B cell (primary cell): Measurements from ENCODE around the gene CETP. TPM values are rescaled to one million over a fixed set of nuclear protein-coding genes. Genes with fewer than 3 reads are reported as not detected.
A peak's percentile ranks its signal among the peaks of the same experiment; 100 is the strongest.

Experiments used
- ATAC-seq: fragments of 200-7000 bp; cut with Tn5 transposase; one replicate; pipeline ENCODE4 v1.10.0; 2021; ENCODE audit warnings: low read depth, mild to moderate bottlenecking, moderate number of reproducible peaks, moderate library complexity
- CTCF ChIA-PET: fragments of 350-600 bp; sonication (Branson Sonifier 250); formaldehyde crosslinking; loops from one replicate; lab custom pipeline; 2021; ENCODE audit warnings: antibody characterized with exemption, inconsistent platforms; lab: Charles Lee
- POLR2A ChIA-PET: fragments of 350-600 bp; sonication (Branson Sonifier 250); formaldehyde crosslinking; loops from one replicate; lab custom pipeline; 2021; ENCODE audit warnings: antibody characterized with exemption; lab: Charles Lee
- DNase-seq: peaks from one replicate; pipeline ENCODE4 v3.0.0; 2013
- H2AFZ ChIP-seq: 2 replicates; pipeline ENCODE4 v1.6.1; 2012; ENCODE audit warnings: mild to moderate bottlenecking, low read depth, low read length; ENCODE audit not compliant: insufficient read depth, poor library complexity, severe bottlenecking
- H3K27ac ChIP-seq, 2 donors: 1 replicate in 1 of 2; 2 replicates in 1 of 2; pipeline ENCODE4 v1.5.1; 2012 to 2013; ENCODE audit warnings: low read length in 2 of 2, mild to moderate bottlenecking in 2 of 2, moderate library complexity in 1 of 2
- H3K27me3 ChIP-seq, 4 experiments: fragments of 200-600 bp in 1 of 4; sonication (generic) in 1 of 4; replicated peaks in 1 of 4; 1 replicate in 2 of 4; 2 replicates in 2 of 4; pipeline versions ENCODE4 v1.6.1 to v1.7.0; 2013 to 2016; ENCODE audit warnings: low read length in 3 of 4, mild to moderate bottlenecking in 2 of 4, mixed read lengths in 1 of 4, moderate library complexity in 1 of 4; ENCODE audit not compliant: insufficient read depth in 4 of 4, control insufficient read depth in 3 of 4; ENCODE audit errors: control extremely low read depth in 1 of 4
- H3K36me3 ChIP-seq, 2 experiments: replicated peaks in 1 of 2; 1 replicate in 1 of 2; 2 replicates in 1 of 2; pipeline versions ENCODE4 v1.6.1 to v1.7.1; 2013; ENCODE audit warnings: low read length in 1 of 2; ENCODE audit not compliant: insufficient read depth in 2 of 2, control insufficient read depth in 1 of 2; ENCODE audit errors: control extremely low read depth in 1 of 2, extremely low read depth in 1 of 2
- H3K4me1 ChIP-seq, 2 donors: fragments of 200-600 bp in 1 of 2; sonication (generic) in 1 of 2; 1 replicate in 1 of 2; 2 replicates in 1 of 2; pipeline versions ENCODE4 v1.5.1 to v1.6.1; 2013 to 2017; ENCODE audit warnings: low read length in 2 of 2; ENCODE audit not compliant: control insufficient read depth in 2 of 2, insufficient read depth in 2 of 2
- H3K4me2 ChIP-seq: replicated peaks from 2 replicates; pipeline ENCODE3; 2012; ENCODE audit warnings: mild to moderate bottlenecking, low read depth, low read length; ENCODE audit not compliant: poor library complexity, severe bottlenecking
- H3K4me3 ChIP-seq, 5 experiments: fragments of 200-600 bp in 1 of 5; sonication (generic) in 1 of 5; 1 replicate in 3 of 5; 2 replicates in 2 of 5; pipeline versions ENCODE4 v1.5.1 to v1.7.0; 2011 to 2016; ENCODE audit warnings: low read length in 4 of 5, mild to moderate bottlenecking in 4 of 5, low read depth in 2 of 5, control low read depth in 1 of 5, moderate library complexity in 1 of 5; ENCODE audit not compliant: insufficient read depth in 1 of 5; ENCODE audit errors: control extremely low read depth in 1 of 5, extremely low read depth in 1 of 5
- H3K79me2 ChIP-seq: fragments of 200-600 bp; sonication (generic); one replicate; pipeline ENCODE4 v1.6.0; 2016; ENCODE audit warnings: low read length; ENCODE audit not compliant: control insufficient read depth, insufficient read depth
- H3K9ac ChIP-seq: fragments of 200-600 bp; sonication (generic); 2 replicates; pipeline ENCODE4 v1.6.1; 2017; ENCODE audit warnings: mild to moderate bottlenecking, low read length, moderate library complexity
- H3K9me3 ChIP-seq, 3 donors: one replicate each; pipeline versions ENCODE4 v1.6.1 to v1.7.1; 2013; ENCODE audit warnings: low read length in 2 of 3; ENCODE audit not compliant: control insufficient read depth in 2 of 3, insufficient read depth in 1 of 3; ENCODE audit errors: control extremely low read depth in 1 of 3
- H4K20me1 ChIP-seq: 2 replicates; pipeline ENCODE4 v1.6.0; 2012; ENCODE audit warnings: mild to moderate bottlenecking, low read length; ENCODE audit not compliant: insufficient read depth, control insufficient read depth, poor library complexity, severe bottlenecking
- H3K27ac Mint-ChIP-seq: one replicate; pipeline ENCODE4 v1.8.0; 2021; ENCODE audit warnings: mixed read lengths
- H3K27me3 Mint-ChIP-seq: one replicate; pipeline ENCODE4 v1.8.0; 2021; ENCODE audit warnings: mixed read lengths
- H3K4me1 Mint-ChIP-seq: one replicate; pipeline ENCODE4 v1.8.0; 2021; ENCODE audit warnings: mixed read lengths
- H3K4me3 Mint-ChIP-seq: one replicate; pipeline ENCODE4 v1.8.0; 2021; ENCODE audit warnings: mixed read lengths
- H3K9me3 Mint-ChIP-seq: one replicate; pipeline ENCODE4 v1.8.0; 2022; ENCODE audit warnings: mixed read lengths; ENCODE audit not compliant: insufficient read depth
- CTCF ChIP-seq: fragments of 200-600 bp; IDR thresholded peaks from one replicate; pipeline ENCODE4 v1.8.0; 2022; ENCODE audit warnings: antibody characterized with exemption, mild to moderate bottlenecking
- EZH2 ChIP-seq: IDR thresholded peaks from 2 replicates; pipeline ENCODE4 v1.6.1; 2012; ENCODE audit warnings: borderline replicate concordance, low read depth, mild to moderate bottlenecking, moderate library complexity, low read length; ENCODE audit not compliant: insufficient read depth, poor library complexity, severe bottlenecking
- WGBS: methylation state at CpG from one replicate; pipeline ENCODE4 v1.1.5; 2013; ENCODE audit warnings: missing lambda C conversion rate; ENCODE audit not compliant: insufficient coverage; 5-methylcytosine and 5-hydroxymethylcytosine counted together
- intact Hi-C: fragments of 100-400 bp; cut with micrococcal nuclease; formaldehyde crosslinking; loops from one replicate; pipeline ENCODE4 v1.10.0; 2022
- polyA plus RNA-seq: library from polyadenylated mRNA; depleted of rRNA; stranded (reverse); fragments of >200 nt; gene quantifications from 2 replicates; pipeline ENCODE4 v1.2.3, GENCODE V29; 2012
- total RNA-seq, 2 donors: library from RNA; stranded (reverse); fragments of 120-200 nt in 1 of 2; gene quantifications; 1 replicate in 1 of 2; 2 replicates in 1 of 2; pipeline versions ENCODE4 v1.2.3 to v1.2.4, GENCODE V29; 2013 to 2022

Gene CETP
- total and polyA plus RNA-seq, 2 donors (not counting 1 experiment from before 2014, with no cell fraction given) = 0.18 to 1.3 TPM

- CTCF ChIA-PET = interaction anchor here (0.9 to 10.8 kb wide), 10 partner anchors 9 to 110 kb away, joined by 3 to 140 read pairs (median 6); partner anchors contain the start of gene SLC12A3
Measured at GRCh38 chr16:56931892-56932720, 29.6 kb upstream of the CETP start, which contains the start of gene HERPUD1. Gene HERPUD1, plus strand, starts transcription at chr16:56932142. Its CDS starts 103 bp downstream, at chr16:56932245.

More at GRCh38 chr16:56931892-56932720, 29.6 kb upstream of the CETP start, which contains the start of gene HERPUD1:
- TF ChIP-seq EZH2 = no peak
- no peak for TF ChIP-seq CTCF
- Histone ChIP-seq H3K79me2 (peaks cover 55% of the 10 kb centered on the region), H2AFZ (peak within 1 kb of the TSS; percentile 66), H3K4me2 (peak within 1 kb of the TSS; percentile 79), H3K36me3 (peaks cover 14 to 35% of the 10 kb centered on the region in 2 experiments), H4K20me1 (peaks cover 51% of the 10 kb centered on the region), H3K27ac (peak within 1 kb of the TSS; percentile 98 to 99), H3K9me3 (no peaks in the 10 kb centered on the region), H3K27me3 (no peaks in the 10 kb centered on the region), H3K4me3 (peak within 1 kb of the TSS; percentile 88 to 98 (median 95)), H3K9ac (peak within 1 kb of the TSS; percentile 91), H3K4me1 (peaks cover 60 to 66% of the 10 kb centered on the region in 2 donors)
- no peak for DNase-seq
- Mint-ChIP-seq H3K4me3 (peak within 1 kb of the TSS; percentile 92), H3K27me3 (no peaks in the 10 kb centered on the region), H3K9me3 (no peaks in the 10 kb centered on the region), H3K4me1 (peaks cover 55% of the 10 kb centered on the region), H3K27ac (peak within 1 kb of the TSS; percentile 96)
- intact Hi-C loops = loop anchor here (1.0 to 10.0 kb wide), 8 partner anchors 15 to 505 kb away; partner anchors contain the start of genes AMFR and ARL2BP
- under 1% methylated on average over 83 of the region's 83 CpGs for WGBS
- POLR2A ChIA-PET = interaction anchor here (0.6 to 7.7 kb wide), 17 partner anchors 9 to 113 kb away, joined by 3 to 108 read pairs (median 6); partner anchors contain the start of gene NLRC5
- peak; percentile 80 for ATAC-seq
